ENCODE results near the gene RPL18A. TPM values are rescaled to one million over a fixed set of nuclear protein-coding genes. Genes with fewer than 3 reads are reported as not detected.

The RPL18A gene
- total RNA-seq, 1 donor from 2014 or later, result 1,909 TPM

GRCh38 chr19:17846146-17846545, 13.6 kb upstream of the RPL18A start:
- H3K4me1 Mint-ChIP-seq (ENCODE audit: low read depth, unreplicated experiment), result peaks cover 6% of the 10 kb centered on the region
- DNase-seq (ENCODE audit: low read depth) (no peak), FAIRE-seq (no peak)
- peaks cover 3% of the 10 kb centered on the region for H3K36me3 Mint-ChIP-seq (ENCODE audit: low read depth, unreplicated experiment)
- Histone ChIP-seq H3K4me3 (ENCODE audit: insufficient read depth, low read depth, low read length) (no peak overlapping the region), H3K27me3 (ENCODE audit: insufficient read depth, low read length) (no peaks in the 10 kb centered on the region), H3K27ac (ENCODE audit: low read depth, low read length) (no peak overlapping the region), H4K20me1 (ENCODE audit: insufficient read depth, low read length) (no peaks in the 10 kb centered on the region), H2AFZ (ENCODE audit: low read depth, low read length) (no peak overlapping the region), H3K4me1 (ENCODE audit: insufficient read depth, low read length) (peaks cover 11% of the 10 kb centered on the region), H3K79me2 (ENCODE audit: insufficient read depth, low read length) (no peaks in the 10 kb centered on the region), H3K36me3 (ENCODE audit: insufficient read depth, low read length) (no peaks in the 10 kb centered on the region), H3K9ac (ENCODE audit: low read length) (no peak overlapping the region), H3K4me2 (ENCODE audit: low read length) (no peak overlapping the region), H3K9me3 (ENCODE audit: insufficient read depth, low read depth, low read length) (no peaks in the 10 kb centered on the region)
- H3K9me3 Mint-ChIP-seq (ENCODE audit: unreplicated experiment), result no peaks in the 10 kb centered on the region
- H3K27ac Mint-ChIP-seq (ENCODE audit: unreplicated experiment), result no peak overlapping the region
- TF ChIP-seq CTCF (IDR thresholded peaks at IDR 0.05; ENCODE audit: insufficient read depth, low read depth, low read length) (no peak), EZH2 (IDR thresholded peaks at IDR 0.05; ENCODE audit: insufficient read depth, low read length) (no peak)
- H3K4me3 Mint-ChIP-seq (ENCODE audit: unreplicated experiment), result no peak overlapping the region
- H3K27me3 Mint-ChIP-seq (ENCODE audit: low read depth, unreplicated experiment), result peaks cover 7% of the 10 kb centered on the region

- Histone ChIP-seq H3K79me2 (ENCODE audit: insufficient read depth, low read length) (no peaks in the 10 kb centered on the region), H3K27ac (ENCODE audit: low read depth, low read length) (no peak within 1 kb of the TSS), H3K4me3 (ENCODE audit: insufficient read depth, low read depth, low read length) (peak within 1 kb of the TSS; percentile 46), H3K27me3 (ENCODE audit: insufficient read depth, low read length) (no peaks in the 10 kb centered on the region), H3K4me2 (ENCODE audit: low read length) (peak within 1 kb of the TSS; percentile 86), H3K4me1 (ENCODE audit: insufficient read depth, low read length) (peaks cover 11% of the 10 kb centered on the region), H3K9me3 (ENCODE audit: insufficient read depth, low read depth, low read length) (no peaks in the 10 kb centered on the region), H3K9ac (ENCODE audit: low read length) (peak within 1 kb of the TSS; percentile 73), H3K36me3 (ENCODE audit: insufficient read depth, low read length) (no peaks in the 10 kb centered on the region), H2AFZ (ENCODE audit: low read depth, low read length) (peak within 1 kb of the TSS; percentile 77), H4K20me1 (ENCODE audit: insufficient read depth, low read length) (no peaks in the 10 kb centered on the region)
- no peak within 1 kb of the TSS for H3K27ac Mint-ChIP-seq (ENCODE audit: unreplicated experiment)
- TF ChIP-seq EZH2 (IDR thresholded peaks at IDR 0.05; ENCODE audit: insufficient read depth, low read length) (no peak), CTCF (IDR thresholded peaks at IDR 0.05; ENCODE audit: insufficient read depth, low read depth, low read length) (no peak)
- no peaks in the 10 kb centered on the region for H3K9me3 Mint-ChIP-seq (ENCODE audit: unreplicated experiment)
- H3K4me1 Mint-ChIP-seq (ENCODE audit: low read depth, unreplicated experiment), result peaks cover 6% of the 10 kb centered on the region
- H3K36me3 Mint-ChIP-seq (ENCODE audit: low read depth, unreplicated experiment), result peaks cover 3% of the 10 kb centered on the region
- H3K4me3 Mint-ChIP-seq (ENCODE audit: unreplicated experiment), result no peak within 1 kb of the TSS
- H3K27me3 Mint-ChIP-seq (ENCODE audit: low read depth, unreplicated experiment), result peaks cover 5% of the 10 kb centered on the region
- FAIRE-seq (no peak), DNase-seq (ENCODE audit: low read depth) (no peak)
Observed at GRCh38 chr19:17847538-17848366, 12.0 kb upstream of the RPL18A start, which contains the start of gene JAK3. JAK3 (minus strand) TSS chr19:17847982; CDS start chr19:17844417, 3,565 bp downstream.

Data from astrocyte (in vitro differentiated cells and primary cell).